NCI-H748 (cell line): Measurements from ENCODE around the gene ACVR2A.
A peak's percentile ranks its signal among the peaks of the same experiment; 100 is the strongest.

Experiments
- DNase-seq: peaks from one replicate; lab custom pipeline; 2025; ENCODE audit not compliant: unreplicated experiment; lab: John Stamatoyannopoulos, UW

ACVR2A gene

GRCh38 chr2:147844697-147845410 is at the start of gene ACVR2A:
TSS of gene ACVR2A (plus strand) at chr2:147845029. CDS start at chr2:147845153, 124 bp downstream.
- DNase-seq, result peak; percentile 75

DNA sequence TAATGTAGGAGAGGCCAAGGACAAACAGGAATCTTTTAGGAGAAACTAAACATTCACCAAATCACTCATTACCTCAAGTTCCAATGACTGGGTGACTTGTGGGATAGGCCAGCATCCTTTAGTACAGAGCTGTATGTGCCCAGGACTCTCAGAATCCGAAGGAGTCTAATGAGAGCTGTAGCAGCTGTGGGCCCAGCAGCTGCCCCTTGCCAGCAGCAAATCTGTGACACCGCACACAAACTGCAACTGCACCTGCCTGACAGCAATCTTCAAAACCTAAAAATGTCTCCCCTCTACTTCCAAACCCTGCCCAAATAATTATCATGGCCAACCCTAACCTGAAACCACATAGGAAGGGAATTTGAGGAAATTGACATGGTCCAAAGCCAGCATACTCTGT is 44.5 kb upstream of the ACVR2A start:
- DNase-seq, result no peak

DNA sequence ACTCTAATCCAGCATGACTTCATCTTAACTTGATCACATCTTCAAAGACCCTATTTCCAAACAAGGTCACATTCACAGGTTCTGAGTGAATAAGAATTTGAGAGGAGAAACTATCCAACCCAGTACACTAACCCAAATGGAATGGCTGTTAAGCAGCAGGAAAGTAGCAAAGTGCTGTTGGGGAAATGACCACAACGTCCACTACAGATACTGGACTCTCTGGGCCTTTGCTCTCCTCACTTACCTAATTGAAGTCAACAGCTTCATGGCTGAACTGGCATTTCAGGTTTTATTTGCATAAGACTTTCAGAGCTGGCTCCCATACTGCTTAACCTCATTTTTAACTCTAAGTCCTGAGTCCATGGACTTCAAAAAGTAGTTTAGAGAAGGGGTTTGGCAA is 38.0 kb upstream of the ACVR2A start:
- DNase-seq, result no peak

DNA sequence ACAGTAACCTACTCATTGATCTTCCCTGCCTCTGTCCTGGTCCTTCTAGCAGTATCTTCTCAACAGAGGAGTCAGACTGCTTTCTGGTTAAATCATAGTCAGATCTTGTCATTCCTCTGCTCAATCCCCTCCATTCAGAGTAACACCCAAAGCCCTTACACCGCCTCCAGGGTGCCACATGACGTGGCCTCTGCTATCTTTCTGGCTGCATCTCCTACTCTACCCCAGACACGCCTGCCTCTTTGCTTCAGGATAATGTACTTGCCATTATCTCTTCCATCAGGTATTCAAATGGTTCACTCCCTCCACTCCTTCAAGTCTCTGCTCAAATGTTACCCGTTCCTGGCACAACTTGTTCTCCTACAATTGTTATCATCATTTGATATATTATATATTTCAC is 36.3 kb upstream of the ACVR2A start:
- DNase-seq, result no peak

- no peak for DNase-seq
Measured at GRCh38 chr2:147810883-147811765, 33.7 kb upstream of the ACVR2A start.

DNA sequence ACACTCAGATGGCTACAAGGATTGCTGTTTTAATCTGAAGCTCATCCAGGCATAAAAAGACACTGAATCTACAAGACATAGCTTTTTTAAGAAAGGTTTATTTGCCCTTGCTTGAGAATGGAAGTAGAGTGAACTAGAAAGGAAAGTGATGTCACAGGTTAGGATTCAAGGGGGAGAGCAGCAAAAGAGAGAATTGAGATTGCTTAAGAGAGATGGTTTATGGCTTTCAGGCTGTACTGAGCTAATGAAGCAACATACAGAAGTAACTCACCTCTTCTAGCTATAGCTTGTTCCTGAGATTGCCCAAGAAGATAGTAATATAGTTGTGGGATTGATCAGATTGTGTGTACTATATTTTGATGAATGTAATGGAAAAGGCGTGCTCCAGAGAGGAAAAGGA is 26.1 kb upstream of the ACVR2A start:
- no peak for DNase-seq

DNA sequence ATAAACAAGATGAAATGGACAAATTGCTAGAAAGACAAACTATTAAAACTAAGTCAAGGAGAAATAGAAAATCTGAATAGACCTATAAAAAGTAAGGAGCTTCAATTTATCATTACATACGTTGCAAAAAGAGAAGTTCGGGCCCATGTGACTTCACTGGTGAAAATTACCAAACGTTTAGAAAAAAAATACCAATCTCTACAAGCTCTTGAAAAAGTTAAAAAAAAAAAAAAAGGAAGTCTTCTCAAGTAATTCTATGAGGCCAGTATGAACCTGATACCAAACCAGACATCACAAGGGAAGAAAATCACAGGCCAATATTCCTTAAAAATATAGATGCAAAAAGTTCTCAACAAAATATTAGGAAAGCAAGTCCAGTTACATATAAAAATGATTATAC is 20.2 kb upstream of the ACVR2A start:
- DNase-seq, result no peak

GRCh38 chr2:147826278-147827087 is 18.3 kb upstream of the ACVR2A start:
- DNase-seq, result no peak

GRCh38 chr2:147827088-147827375 is 17.8 kb upstream of the ACVR2A start:
- no peak for DNase-seq

- DNase-seq, result peak; percentile 37
Measured at GRCh38 chr2:147829106-147829505, 15.7 kb upstream of the ACVR2A start.

DNA sequence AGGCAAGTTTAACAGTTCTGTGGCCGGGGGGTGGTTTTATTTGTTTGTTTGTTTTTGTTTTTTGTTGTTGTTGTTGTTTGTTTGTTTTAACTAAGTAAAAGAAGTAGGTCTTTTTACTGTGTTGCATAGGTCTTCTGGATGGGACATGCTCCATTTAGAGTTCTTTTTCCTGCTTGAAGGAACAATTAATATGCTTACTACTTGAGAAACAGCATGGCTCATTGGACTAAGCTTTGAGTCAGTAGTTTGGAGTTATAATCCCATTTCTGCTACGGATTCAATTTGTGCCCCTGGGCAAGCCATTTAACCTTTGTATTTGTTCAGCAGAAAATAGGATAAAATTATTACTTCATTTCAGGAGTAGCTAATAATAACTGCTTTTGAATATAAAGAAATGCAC is 8.7 kb upstream of the ACVR2A start:
- no peak for DNase-seq

DNA sequence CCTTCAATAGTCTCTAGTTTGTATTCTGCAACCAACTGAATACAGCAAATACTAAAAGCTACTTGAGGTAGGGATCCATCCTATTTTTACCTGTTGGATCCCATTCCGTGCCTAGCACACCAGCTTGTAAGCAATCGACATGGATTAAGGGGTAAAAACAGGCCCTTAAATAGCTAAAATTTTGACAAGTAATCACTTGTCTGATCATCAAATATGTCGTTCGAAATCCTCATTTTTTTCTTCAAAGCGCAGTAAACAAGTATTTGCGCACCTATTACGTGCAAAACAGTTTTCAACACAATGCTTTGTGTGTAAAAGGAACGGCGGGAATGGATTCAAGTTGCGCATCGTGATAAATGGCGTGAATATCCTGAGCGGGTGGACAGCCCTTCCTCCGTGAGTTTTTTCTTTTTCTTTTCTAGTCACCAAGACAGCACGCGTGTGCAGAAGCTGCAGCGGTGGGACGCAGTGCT is 1.4 kb upstream of the ACVR2A start:
- DNase-seq, result peak; percentile 60

DNA sequence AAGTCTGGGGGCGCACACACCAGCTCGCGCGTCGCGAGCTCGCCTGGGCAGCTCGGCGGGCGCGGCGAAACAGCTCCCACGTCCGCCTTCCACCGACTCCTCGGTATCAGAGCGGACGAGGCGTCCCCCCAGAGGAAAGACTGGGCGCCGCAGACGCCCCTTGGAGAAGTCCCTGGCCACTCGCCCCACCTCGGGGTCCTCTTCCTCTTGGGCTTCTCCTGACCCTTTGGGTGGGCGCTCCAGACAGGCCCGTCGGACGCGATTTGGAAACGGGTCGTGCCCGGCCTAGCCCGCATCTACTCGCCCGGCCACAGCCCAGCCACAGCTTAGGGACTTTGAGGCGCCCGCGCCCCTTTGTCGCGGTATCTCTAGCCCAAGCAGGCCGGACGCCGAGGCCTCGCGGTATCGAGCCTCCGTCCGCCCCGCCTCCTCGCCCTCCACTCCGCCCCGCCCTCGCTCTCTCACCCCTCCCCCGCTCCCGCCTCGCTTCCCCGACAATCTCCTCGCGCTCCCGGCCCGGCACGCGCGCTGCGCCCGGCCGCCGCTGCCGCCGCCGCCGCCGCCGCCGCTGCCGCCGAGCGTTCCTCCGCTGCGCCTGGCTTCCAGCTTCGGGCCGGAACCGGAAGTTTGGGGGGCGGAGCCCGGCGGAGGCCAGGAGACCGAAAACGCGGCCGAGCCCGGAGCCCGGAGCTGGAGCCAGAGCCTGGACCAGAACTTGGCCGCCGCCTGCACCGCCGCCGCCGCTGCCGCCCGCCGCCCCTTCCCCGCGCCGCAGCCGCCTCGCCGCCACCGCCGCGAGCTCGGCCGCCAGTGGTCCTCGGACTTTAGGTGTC is 749 bp upstream of the ACVR2A start:
- DNase-seq, result peak; percentile 96

DNA sequence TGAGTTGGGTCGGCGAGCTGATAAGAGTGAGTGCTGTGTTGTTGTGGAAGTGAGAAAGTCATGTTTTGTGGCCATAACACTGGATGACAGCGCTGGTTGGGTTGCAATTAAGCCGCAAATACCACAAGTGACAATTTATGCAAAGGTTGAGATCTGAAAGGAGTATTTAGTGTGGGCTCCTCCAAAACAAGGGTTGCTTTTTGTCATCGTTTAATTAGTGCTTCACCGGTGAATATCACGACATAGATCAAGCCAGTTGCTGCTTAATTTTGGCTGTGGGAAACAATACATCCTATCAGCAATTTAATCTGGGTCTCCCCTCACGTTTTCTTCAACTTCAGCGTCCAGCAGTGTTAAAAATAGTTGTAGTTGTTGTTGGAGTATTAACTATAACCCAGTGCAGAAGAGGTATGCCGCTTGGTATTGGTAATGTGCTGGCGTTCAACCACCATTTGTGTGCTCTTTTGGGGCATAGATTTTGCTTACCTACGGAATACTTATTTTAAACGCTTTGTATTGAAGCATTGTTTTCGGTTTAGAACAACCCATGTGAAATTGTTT is 662 bp downstream of the ACVR2A start:
- no peak for DNase-seq

DNA sequence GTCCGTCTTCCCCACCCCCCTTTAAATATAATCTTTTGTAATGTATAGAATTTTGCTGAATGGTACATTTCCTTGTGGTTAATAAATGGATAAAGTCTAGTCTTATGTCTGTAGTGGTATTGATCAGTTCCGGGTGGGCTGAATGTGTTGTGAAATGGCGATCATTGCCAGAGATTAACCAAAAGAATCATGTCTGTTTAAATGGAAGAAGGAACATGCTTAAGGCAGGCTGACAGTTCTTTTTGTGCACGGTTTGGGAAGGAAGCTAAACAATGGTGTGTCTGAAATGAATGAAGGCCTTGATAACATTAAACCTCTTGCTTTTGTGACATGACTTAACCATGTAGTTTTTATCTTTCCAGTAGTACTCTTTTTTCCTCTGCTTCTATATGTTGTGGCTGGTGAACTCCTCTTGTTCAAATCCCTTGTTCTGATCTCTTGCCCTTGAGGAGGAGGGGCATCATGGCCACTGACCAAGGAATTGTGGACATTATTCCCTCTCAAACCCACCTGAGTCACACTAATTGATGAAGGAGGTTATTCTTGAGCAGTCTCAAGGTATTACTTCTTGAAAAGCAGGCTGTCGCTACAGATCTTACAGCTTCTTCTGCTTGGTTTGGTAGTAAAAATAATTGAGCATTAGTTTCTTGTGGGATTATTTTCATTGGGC is 1.7 kb downstream of the ACVR2A start:
- peak; percentile 9 for DNase-seq

DNA sequence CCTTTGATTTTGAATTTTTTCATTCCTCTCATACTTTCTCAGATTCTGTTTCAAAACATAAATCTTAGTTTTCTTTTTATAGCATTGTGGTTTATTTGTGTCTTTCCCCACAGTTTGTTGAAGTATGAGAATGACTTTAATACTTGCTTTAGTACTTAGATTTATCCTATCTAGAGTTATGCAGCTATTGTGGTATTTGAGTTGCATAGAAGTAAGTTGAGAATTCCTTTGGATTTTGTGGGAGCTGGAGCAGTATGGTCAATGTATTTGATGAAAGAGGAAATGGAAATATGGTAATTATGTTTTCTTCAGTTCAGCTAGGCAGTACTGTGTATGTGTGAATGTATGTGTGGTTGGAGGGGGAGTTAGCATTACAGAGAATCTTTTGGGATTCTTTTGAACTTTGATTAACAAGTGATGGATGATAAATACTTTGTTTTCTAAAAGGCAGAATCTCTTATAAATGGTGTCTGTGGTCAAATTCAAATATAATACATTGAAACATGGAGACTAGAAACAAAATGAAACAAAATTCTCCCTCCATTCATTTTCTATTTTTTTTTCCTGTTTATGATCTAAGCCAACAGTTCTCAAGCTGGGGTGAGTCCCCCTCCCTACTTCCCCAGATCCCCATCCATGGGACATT is 3.0 kb downstream of the ACVR2A start:
- DNase-seq, result no peak

DNA sequence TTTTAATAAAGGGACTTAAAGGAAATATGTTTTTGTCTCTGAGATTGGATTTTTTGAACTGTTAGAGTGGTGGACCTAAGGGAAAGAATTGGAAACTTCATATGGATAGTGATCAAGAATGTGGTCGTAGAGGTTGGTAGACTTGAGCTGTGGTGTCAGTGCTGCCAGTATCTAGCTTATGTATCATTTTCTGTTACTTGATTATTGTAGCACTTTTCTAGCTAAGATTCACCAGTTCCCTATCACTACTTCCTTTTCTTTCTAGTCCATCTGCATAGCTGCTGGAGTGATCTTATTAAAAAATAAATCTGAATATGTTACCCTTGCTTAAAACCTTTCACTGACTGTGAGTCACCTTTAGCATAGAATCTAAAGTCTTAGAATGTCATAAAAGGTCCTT is 6.0 kb downstream of the ACVR2A start:
- no peak for DNase-seq

- DNase-seq, result peak; percentile 60
Measured at GRCh38 chr2:147851244-147851930, 6.6 kb downstream of the ACVR2A start.
